ENCODE results near the gene ZNF324. TPM values are rescaled to one million over a fixed set of nuclear protein-coding genes. Genes with fewer than 3 reads are reported as not detected.
"Not testable (repeated sequence)": the region's sequence is repeated elsewhere in the genome, so short reads cannot be mapped to it uniquely, and the experiment has no call there.

The ZNF324 gene
- total RNA-seq, 2 donors from 2014 or later: 9.9 to 13.2 TPM

GRCh38 chr19:58479736-58480480, 13.0 kb downstream of the ZNF324 start:
- intact Hi-C loops (cut with DNase I): no loop called here
- ATAC-seq: no peak
- H3K4me1 ChIP-seq: peaks cover 19% of the 10 kb centered on the region

GRCh38 chr19:58480481-58480830, 13.6 kb downstream of the ZNF324 start:
- peaks cover 14% of the 10 kb centered on the region for H3K4me1 ChIP-seq
- no peak overlapping the region for H3K4me3 ChIP-seq
- intact Hi-C loops (cut with DNase I): no loop called here
- no peak for TF ChIP-seq CTCF (IDR thresholded peaks at IDR 0.05)
- no peak for TF ChIP-seq POLR2A (IDR thresholded peaks at IDR 0.05)
- no peak for DNase-seq
- no peaks in the 10 kb centered on the region for H3K36me3 ChIP-seq (replicated peaks in 1 of 2; ENCODE audit: insufficient read depth in 1 of 2, low read depth in 2 of 2)
- WGBS, 2 donors: 89 to 95% methylated on average over 3 to 20 of the region's 20 CpGs
- no peaks in the 10 kb centered on the region for H3K9me3 ChIP-seq
- no peak overlapping the region for H3K27ac ChIP-seq
- H3K27me3 ChIP-seq: no peaks in the 10 kb centered on the region
- ATAC-seq: no peak

More at GRCh38 chr19:58479736-58480480, 13.0 kb downstream of the ZNF324 start:
- Histone ChIP-seq H3K27me3 (no peaks in the 10 kb centered on the region), H3K4me3 (no peak overlapping the region), H3K36me3 (replicated peaks in 1 of 2; ENCODE audit: insufficient read depth in 1 of 2, low read depth in 2 of 2) (no peaks in the 10 kb centered on the region), H3K27ac (no peak overlapping the region), H3K9me3 (no peaks in the 10 kb centered on the region)
- TF ChIP-seq POLR2A (IDR thresholded peaks at IDR 0.05) (no peak), CTCF (IDR thresholded peaks at IDR 0.05) (no peak)
- WGBS, 2 donors: 87% methylated on average over 23 of the region's 28 CpGs; no CpG with 5 or more reads in 1 of the 2 donors
- DNase-seq: no peak

GRCh38 chr19:58480831-58481230, 14.0 kb downstream of the ZNF324 start:
- WGBS, 2 donors: 93 to 96% methylated on average over 2 of the region's 2 CpGs
- H3K27me3 ChIP-seq: no peaks in the 10 kb centered on the region
- ATAC-seq (no peak), DNase-seq (no peak)
- TF ChIP-seq POLR2A (IDR thresholded peaks at IDR 0.05) (no peak), CTCF (IDR thresholded peaks at IDR 0.05) (no peak)
- no peak overlapping the region for H3K4me3 ChIP-seq
- H3K4me1 ChIP-seq: peaks cover 13% of the 10 kb centered on the region
- H3K27ac ChIP-seq: no peak overlapping the region
- no peaks in the 10 kb centered on the region for H3K36me3 ChIP-seq (replicated peaks in 1 of 2; ENCODE audit: insufficient read depth in 1 of 2, low read depth in 2 of 2)
- H3K9me3 ChIP-seq: no peaks in the 10 kb centered on the region
- intact Hi-C loops (cut with DNase I): no loop called here

- no peaks in the 10 kb centered on the region for H3K27me3 ChIP-seq
- H3K27ac ChIP-seq: no peak overlapping the region
- intact Hi-C loops (cut with DNase I): no loop called here
- WGBS, 2 donors: 83 to 100% methylated on average over 2 to 7 of the region's 7 CpGs
- DNase-seq (no peak), ATAC-seq (no peak)
- TF ChIP-seq POLR2A (IDR thresholded peaks at IDR 0.05): no peak
- no peak for TF ChIP-seq CTCF (IDR thresholded peaks at IDR 0.05)
- H3K36me3 ChIP-seq (replicated peaks in 1 of 2; ENCODE audit: insufficient read depth in 1 of 2, low read depth in 2 of 2): no peaks in the 10 kb centered on the region
- no peak overlapping the region for H3K4me3 ChIP-seq
- H3K9me3 ChIP-seq: no peaks in the 10 kb centered on the region
- peaks cover 2% of the 10 kb centered on the region for H3K4me1 ChIP-seq
Measured at GRCh38 chr19:58482372-58482771, 15.5 kb downstream of the ZNF324 start.

- no peak for DNase-seq
- Histone ChIP-seq H3K27ac (no peak overlapping the region), H3K9me3 (no peaks in the 10 kb centered on the region), H3K36me3 (replicated peaks in 1 of 2; ENCODE audit: insufficient read depth in 1 of 2, low read depth in 2 of 2) (no peaks in the 10 kb centered on the region), H3K4me1 (no peaks in the 10 kb centered on the region), H3K4me3 (no peak overlapping the region), H3K27me3 (no peaks in the 10 kb centered on the region)
- 92 to 100% methylated on average over 2 of the region's 2 CpGs for WGBS, 2 donors
- TF ChIP-seq CTCF (IDR thresholded peaks at IDR 0.05) (no peak), POLR2A (IDR thresholded peaks at IDR 0.05) (no peak)
- intact Hi-C loops (cut with DNase I): no loop called here
- no peak for ATAC-seq
Measured at GRCh38 chr19:58483776-58484175, 16.9 kb downstream of the ZNF324 start.

- H3K27me3 ChIP-seq; ATAC-seq; H3K9me3 ChIP-seq; DNase-seq; intact Hi-C loops (cut with DNase I); H3K4me3 ChIP-seq; H3K27ac ChIP-seq; H3K4me1 ChIP-seq; H3K36me3 ChIP-seq (replicated peaks in 1 of 2; ENCODE audit: insufficient read depth in 1 of 2, low read depth in 2 of 2): not testable (repeated sequence)
- 94 to 96% methylated on average over 5 of the region's 5 CpGs for WGBS, 2 donors
Measured at GRCh38 chr19:58484349-58484748, 17.5 kb downstream of the ZNF324 start.

All from body of pancreas (tissue), 4 donors.